WI38 (cell line): ENCODE results near the gene DGCR2.
"Not testable (repeated sequence)": the region's sequence is repeated elsewhere in the genome, so short reads cannot be mapped to it uniquely, and the experiment has no call there.

Experiments used
- H3K4me3 ChIP-seq: 2 replicates; pipeline ENCODE4 v1.5.1; 2011; ENCODE audit warnings: low read depth, mild to moderate bottlenecking, control low read depth, low read length
- TF ChIP-seq, protein P1 (sequence below): IDR thresholded peaks from 2 replicates; pipeline ENCODE4 v1.5.1; 2012; ENCODE audit warnings: low read depth, mild to moderate bottlenecking, control low read depth, low read length

The DGCR2 gene

DNA sequence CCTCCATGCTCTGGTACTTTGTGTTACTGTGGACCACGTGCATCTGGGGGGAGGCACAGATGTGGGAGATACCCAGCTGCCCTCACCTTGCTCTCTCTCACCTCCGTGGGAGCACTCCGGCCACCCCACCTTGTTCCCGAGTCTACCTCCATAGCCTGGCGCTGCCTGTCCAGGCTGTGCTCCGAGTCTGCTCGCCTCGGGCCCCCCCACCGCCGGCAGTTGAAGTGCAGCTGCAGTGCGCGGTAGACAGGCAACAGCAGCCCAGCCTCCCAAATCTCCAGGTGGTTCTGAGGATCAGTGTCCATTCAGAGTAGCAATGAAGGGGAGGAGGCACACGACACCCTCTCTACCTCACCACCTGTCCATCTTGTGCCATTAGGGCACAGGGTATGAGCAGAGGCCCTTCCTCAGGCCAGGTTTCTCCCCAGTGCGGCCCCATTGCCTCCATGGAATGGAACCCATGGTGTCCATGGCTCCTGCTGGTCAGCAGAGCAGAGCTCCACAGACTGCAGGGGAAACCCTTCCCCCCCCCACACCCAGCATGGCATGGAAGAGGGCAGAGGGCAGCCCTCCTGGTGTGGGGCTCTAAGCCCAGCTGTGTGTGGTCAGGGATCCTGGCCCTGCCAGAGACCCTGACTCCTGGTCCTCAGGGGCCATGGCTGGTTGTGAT, 89.2 kb downstream of the DGCR2 start:
- H3K4me3 ChIP-seq: not testable (repeated sequence)

DNA sequence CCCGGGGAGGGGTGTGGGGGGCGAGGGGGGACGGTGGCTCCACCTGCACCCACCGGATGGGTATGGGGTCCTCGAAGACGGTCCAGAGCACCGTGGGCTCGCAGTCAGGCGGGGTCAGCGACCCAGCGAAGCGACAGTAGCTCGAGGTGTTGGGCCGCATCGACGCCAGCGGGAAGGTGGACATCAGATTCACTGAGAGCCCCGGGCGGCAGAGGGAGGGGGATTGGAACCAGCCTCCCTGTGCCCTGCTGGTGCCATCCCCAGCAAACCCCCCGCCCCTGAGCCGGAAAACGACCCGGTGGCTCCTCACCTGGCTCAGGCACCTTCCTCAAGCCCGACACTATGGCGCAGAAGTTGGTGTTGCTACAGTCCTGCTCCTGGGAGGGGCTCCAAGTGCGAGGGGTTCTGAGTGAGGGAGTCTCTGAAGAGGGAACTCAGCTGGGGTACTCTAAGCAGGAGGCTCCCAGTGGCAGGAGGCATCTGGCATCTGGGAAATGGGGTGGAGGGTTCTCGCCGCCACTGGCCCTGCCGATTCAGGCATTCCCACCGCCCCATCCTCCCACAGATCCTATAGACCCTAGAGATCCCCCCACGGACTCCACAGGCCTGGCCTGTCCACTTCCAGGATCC, 89.9 kb downstream of the DGCR2 start:
- H3K4me3 ChIP-seq: not testable (repeated sequence)

DNA sequence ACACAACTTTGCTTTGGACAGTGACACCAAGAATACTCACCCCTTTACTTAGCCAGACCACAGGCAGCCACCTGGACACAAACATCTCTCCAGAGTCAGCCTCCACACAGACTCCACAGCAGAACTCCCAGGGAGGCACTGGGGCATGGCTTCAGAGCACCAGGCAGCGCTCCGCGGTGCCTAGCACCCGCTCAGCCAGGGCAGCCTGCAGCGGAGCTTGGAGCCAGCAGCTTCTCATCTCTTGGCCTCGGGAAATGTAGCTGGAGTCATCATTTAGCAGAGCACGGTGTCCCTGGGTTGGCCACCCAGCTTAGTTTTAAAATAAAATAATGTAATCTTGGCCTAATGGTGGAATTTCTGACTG, 91.3 kb downstream of the DGCR2 start:
- H3K4me3 ChIP-seq: not testable (repeated sequence)

DNA sequence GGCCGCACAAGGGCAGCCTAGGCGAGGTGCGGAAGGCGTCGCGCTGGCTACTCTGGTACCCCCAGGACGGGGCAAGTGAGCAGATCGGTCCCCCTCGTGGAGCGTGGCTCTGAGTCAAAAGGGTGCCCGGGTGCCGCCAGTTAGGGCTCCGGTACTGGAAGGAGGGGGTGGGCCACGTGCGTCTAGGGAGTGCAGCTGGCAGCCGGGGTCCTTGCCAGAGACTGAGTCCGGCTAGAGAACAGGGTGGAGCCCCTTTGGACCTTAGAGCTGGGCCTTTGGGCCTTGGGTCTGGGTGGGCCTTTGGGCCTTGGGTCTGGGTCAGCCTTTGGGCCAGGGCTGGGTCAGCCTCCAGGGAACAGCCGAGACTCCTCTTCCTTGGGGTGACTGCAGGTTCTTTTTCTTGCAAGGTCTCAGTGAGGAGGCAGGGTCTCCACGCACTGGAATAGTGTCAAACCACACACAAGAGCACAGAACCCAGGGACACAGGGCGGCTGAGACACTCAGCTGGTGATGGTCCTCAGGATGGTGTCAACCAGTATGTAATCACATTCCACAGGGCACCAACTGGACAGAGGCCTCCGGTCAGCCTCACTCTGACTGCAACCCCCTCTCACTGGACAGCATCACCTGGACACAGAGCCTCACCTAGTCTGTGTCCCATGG, 91.9 kb downstream of the DGCR2 start:
- not testable (repeated sequence) for H3K4me3 ChIP-seq

DNA sequence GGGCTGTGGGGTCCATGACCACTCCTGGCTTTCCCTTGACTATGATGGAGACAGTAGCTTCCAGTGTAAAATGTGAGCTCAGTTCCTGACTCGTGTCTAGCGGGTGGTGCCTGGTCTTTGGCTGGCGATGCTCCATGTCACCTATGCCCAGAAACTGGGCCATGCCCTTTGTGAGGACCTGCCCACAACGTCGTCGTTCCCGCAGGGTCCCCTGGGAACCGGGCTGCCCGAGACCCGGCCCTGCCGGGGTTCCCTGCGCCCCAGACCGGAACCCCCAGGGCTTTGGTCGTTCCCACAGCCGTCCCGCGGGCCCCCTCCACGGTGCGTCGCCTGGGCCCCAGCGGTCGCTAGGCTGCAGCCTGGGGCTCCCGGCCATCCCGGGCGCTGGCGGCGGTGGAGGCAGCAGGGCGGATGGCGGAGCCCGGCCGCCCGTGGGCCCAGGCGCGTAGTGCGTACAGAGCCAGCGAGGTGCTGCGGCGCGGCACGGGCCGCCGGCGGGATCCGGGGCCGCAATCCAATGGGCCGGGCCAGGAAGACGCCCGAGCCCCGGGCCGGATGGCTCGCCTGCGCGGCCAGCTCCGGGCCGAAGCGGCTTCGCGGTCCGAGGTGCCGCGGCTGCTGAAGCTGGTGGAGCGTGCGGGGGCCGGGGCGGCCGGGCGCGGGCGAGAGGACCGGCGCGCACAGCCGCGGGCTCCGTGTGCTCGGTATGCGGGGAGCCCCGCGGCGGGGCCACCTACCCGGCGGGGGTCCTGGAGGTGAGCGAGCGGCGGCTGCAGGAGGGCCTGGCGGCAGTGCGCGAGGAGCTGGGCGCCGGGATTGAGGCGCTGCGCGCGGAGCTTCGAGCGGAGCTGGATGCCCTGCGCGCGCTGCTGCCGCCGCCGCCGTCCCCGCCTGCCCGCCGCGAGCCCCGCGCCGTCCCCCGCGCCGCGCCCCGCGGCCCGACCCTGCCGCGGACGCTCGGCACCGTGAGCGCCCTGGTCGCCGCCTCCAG, 92.8 kb downstream of the DGCR2 start:
- not testable (repeated sequence) for H3K4me3 ChIP-seq

DNA sequence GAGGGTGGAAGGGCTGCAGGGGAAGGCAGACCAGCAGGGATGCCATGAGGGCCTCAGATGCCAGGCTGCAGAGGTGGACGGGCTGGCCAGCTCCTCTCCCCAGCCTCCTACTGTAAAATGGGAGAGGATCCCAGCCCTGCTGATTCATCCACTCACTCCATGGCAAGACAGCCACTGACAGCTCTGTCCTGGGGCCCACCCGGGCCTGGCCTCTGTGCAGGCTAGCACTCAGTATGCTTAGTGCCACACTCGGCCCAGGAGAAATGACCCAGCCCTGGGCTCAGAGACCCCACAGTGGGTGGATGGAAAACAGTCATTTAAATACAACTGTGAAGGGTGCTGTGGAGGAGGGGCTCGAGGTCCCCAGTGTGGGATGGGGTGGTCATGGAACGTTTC, 94.2 kb downstream of the DGCR2 start:
- not testable (repeated sequence) for H3K4me3 ChIP-seq

DNA sequence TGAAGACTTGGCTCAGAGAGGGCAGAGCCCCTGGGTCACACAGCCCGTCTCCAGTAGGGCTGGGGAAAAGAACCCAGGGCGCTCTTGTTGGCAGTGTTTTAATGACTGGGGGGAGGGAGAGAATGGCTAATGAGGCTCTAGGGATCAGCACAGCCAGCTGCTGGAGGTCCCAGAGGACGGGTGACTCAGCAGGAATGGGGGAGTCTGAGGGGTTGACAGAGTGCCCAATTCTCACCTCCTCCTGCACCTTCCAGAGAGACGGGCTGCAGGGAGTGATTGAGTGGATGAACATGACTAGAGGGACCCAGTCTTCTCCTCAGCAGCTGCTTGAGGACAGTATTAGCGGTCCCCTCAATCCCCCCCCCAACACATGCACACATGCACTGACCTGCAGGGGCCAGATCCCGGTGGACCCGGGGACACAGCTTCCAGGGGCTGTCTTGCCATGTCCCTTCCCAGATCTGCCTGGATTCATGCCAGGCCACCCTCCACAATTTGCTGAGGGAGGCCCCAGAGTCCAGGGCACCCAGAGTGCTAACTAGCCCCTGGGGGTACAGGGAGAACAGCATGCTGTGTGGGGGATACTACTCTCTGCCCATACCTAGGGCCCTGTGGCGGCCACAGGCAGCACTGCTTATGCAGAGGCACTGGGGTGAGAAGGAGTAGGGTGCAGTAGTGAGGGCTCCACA, 94.7 kb downstream of the DGCR2 start:
- H3K4me3 ChIP-seq: not testable (repeated sequence)

DNA sequence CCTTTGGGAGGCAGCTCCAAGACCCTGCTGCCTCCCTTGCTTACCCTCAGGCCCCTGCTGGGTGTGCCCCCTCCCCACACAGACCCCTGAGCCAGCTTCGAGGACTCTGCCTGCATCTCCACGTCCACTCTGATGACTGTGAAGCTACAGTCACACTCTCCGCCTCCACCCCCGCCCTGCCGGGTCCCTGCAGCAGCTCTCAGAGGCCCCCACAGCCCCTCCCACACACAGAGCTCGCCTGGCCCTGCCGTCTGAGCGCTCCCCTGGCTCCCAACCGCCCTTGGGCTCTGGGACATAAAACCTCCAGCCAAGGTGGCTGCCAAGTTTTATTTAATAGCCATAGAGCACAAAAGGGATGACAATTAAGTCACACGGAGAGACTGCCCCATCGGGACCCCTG, 96.1 kb downstream of the DGCR2 start:
- not testable (repeated sequence) for H3K4me3 ChIP-seq

DNA sequence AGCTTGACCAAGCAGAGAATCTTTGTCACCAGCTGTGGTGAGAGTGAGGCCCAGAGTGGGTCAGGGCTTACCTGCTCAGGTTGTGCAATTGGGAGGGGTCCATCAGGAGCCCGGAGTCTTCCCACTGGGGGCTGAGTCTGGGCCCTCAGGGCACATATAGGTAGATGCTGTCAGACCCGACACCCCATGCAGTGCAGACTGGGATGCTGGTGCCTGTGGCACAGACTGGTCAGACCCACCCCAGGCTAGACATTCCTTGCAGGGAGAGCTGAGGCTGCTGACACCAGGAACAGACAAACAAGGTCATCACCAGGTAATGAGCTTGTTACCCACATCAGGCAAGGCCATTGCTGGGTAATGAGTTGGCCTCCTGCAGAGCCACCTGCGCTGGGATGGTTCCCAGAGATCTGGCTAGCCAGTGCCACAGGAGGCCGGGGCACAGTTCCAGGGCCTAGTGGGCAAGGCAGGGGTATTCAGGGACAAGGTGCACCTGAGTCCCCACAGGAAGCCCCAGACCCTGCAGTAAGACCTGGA, 97.2 kb downstream of the DGCR2 start:
- not testable (repeated sequence) for H3K4me3 ChIP-seq

DNA sequence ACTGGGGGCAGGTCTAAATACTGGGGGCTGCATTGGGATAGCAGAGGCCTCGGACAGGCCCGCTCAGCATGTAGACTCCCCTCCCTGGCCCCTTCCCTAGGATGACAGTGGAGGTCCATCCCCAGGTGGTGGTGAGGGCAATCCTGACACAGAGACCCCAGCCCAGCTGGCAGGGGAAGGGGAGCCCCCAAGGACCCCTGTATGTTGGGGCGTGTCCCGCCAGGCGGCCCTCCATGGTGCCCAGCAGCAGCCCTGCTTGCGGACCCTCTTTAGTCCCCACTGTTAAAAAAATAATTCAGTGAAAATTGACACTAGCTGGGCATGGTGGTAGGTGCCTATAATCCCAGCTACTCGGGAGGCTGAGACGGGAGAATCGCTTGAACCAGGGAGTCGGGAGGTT, 98.3 kb downstream of the DGCR2 start:
- not testable (repeated sequence) for H3K4me3 ChIP-seq

DNA sequence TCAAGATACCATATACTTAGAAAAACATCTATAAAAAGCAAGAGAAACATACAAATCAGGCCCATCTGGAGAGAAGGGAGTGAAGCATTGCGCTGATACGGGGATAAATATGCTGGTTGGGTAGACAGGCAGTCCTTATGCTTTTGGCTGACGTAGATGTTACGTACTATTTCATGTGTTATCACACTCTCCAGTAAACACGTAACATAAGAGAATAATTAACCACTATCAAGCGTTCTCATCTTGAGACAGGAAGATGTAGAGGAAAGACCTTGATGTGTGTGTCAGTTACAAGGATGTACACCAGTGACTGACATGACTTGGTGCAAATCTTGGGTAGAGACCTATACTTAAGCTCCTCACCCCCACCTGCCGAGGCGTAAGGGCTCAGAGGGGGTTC, 99.5 kb downstream of the DGCR2 start:
- no peak overlapping the region for H3K4me3 ChIP-seq
- TF ChIP-seq, protein P1, sequence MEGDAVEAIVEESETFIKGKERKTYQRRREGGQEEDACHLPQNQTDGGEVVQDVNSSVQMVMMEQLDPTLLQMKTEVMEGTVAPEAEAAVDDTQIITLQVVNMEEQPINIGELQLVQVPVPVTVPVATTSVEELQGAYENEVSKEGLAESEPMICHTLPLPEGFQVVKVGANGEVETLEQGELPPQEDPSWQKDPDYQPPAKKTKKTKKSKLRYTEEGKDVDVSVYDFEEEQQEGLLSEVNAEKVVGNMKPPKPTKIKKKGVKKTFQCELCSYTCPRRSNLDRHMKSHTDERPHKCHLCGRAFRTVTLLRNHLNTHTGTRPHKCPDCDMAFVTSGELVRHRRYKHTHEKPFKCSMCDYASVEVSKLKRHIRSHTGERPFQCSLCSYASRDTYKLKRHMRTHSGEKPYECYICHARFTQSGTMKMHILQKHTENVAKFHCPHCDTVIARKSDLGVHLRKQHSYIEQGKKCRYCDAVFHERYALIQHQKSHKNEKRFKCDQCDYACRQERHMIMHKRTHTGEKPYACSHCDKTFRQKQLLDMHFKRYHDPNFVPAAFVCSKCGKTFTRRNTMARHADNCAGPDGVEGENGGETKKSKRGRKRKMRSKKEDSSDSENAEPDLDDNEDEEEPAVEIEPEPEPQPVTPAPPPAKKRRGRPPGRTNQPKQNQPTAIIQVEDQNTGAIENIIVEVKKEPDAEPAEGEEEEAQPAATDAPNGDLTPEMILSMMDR: no peak

DNA sequence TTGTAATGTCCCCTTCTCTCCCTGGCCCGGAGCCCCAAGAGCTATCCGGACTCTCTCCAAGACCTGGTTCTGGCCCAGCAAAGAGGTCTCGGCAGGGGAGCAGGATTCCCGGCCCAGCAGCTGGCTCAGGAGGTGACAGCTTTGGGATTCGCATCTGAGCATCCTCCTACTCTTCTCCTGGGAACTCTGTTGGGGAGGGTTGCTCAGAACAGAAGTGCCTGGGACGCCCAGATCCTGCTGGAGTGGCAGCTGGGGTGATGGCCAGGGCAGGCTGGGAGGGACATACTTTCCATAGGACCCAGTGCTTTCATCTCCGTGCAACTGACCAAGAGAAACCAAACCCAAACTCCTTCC, 102.6 kb downstream of the DGCR2 start:
- no peak overlapping the region for H3K4me3 ChIP-seq
- TF ChIP-seq, protein P1: no peak
